GM12878 (cell line): ENCODE measurements around the gene PEX16. TPM values are rescaled to one million over a fixed set of nuclear protein-coding genes. Genes with fewer than 3 reads are reported as not detected.

Experiments used
- ATAC-seq: fragments of 200-7000 bp; cut with Tn5 transposase; 3 replicates; pipeline ENCODE4 v1.9.1; 2020; ENCODE audit warnings: mild to moderate bottlenecking, moderate library complexity
- BruUV-seq: library from RNA; stranded (reverse); fragments of 400-500 nt; replicated peaks from 2 replicates; lab custom pipeline; 2021; lab: Mats Ljungman, UMichigan
- CTCF ChIA-PET: fragments of 300-600 bp; sonication (Branson Sonifier 250); formaldehyde crosslinking; extraction: SDS; loops from one replicate; lab custom pipeline; 2021; ENCODE audit warnings: inconsistent platforms; lab: Yijun Ruan, JAX
- POLR2A ChIA-PET: fragments of 350-600 bp; formaldehyde crosslinking; extraction: SDS; loops from one replicate; lab custom pipeline; 2021; ENCODE audit warnings: inconsistent platforms; lab: Charles Lee
- RAD21 ChIA-PET: fragments of 300-600 bp; sonication (Branson Sonifier 250); formaldehyde crosslinking; loops from one replicate; lab custom pipeline; 2023; ENCODE audit warnings: antibody characterized with exemption; ENCODE audit not compliant: unreplicated experiment; lab: Charles Lee
- SMC1A ChIA-PET: fragments of 300-600 bp; sonication (Branson Sonifier 250); formaldehyde crosslinking; loops from one replicate; lab custom pipeline; 2023; ENCODE audit not compliant: unreplicated experiment, uncharacterized antibody; lab: Charles Lee
- DNase-seq: peaks from one replicate; pipeline ENCODE4 v3.0.0-alpha.2; 2011; ENCODE audit warnings: low read depth, low spot score
- FAIRE-seq: peaks from 3 replicates; lab custom pipeline; 2011; peaks lifted over from hg19 to GRCh38; lab: Jason Lieb, UNC
- H2AFZ ChIP-seq: 2 replicates; pipeline ENCODE4 v1.6.0; 2011; ENCODE audit warnings: low read depth, low read length, control low read depth; ENCODE audit not compliant: control insufficient read depth
- H3K27ac ChIP-seq: 2 replicates; pipeline ENCODE4 v1.5.1; 2011; ENCODE audit warnings: control low read depth; ENCODE audit not compliant: control insufficient read depth, insufficient read depth
- H3K27me3 ChIP-seq, 2 experiments: replicated peaks in 1 of 2; 2 replicates each; pipeline versions ENCODE4 v1.6.0 to v1.6.1; 2011; ENCODE audit warnings: low read length in 1 of 2; ENCODE audit not compliant: control insufficient read depth in 2 of 2, insufficient read depth in 2 of 2
- H3K36me3 ChIP-seq, 2 experiments: 2 replicates each; pipeline ENCODE4 v1.5.1; 2011; ENCODE audit warnings: low read length in 1 of 2; ENCODE audit not compliant: control insufficient read depth in 2 of 2, insufficient read depth in 2 of 2
- H3K4me1 ChIP-seq: 2 replicates; pipeline ENCODE4 v1.6.1; 2011; ENCODE audit warnings: mild to moderate bottlenecking, low read length, moderate library complexity, mixed read lengths; ENCODE audit not compliant: control insufficient read depth, insufficient read depth
- H3K4me2 ChIP-seq: 2 replicates; pipeline ENCODE4 v1.6.0; 2011; ENCODE audit warnings: control low read depth; ENCODE audit not compliant: control insufficient read depth, insufficient read depth
- H3K4me3 ChIP-seq: fragments of 200-600 bp; sonication (generic); 2 replicates; pipeline ENCODE4 v1.5.1; 2016
- H3K79me2 ChIP-seq: 2 replicates; pipeline ENCODE4 v1.6.0; 2011; ENCODE audit warnings: low read length; ENCODE audit not compliant: control insufficient read depth, insufficient read depth
- H3K9ac ChIP-seq: 2 replicates; pipeline ENCODE4 v1.8.0; 2011; ENCODE audit warnings: low read length, control low read depth, mixed read lengths; ENCODE audit not compliant: control insufficient read depth, insufficient read depth
- H3K9me3 ChIP-seq: replicated peaks from 3 replicates; pipeline ENCODE4 v1.5.1; 2011; ENCODE audit warnings: mild to moderate bottlenecking, low read length; ENCODE audit not compliant: control insufficient read depth, insufficient read depth
- H4K20me1 ChIP-seq: 2 replicates; pipeline ENCODE4 v1.6.0; 2011; ENCODE audit not compliant: control insufficient read depth, insufficient read depth
- CHD2 ChIP-seq: IDR thresholded peaks from 2 replicates; pipeline ENCODE4 v1.6.1; 2011; ENCODE audit warnings: low read depth, low read length, improper control_type of control experiment, borderline replicate concordance
- KDM1A ChIP-seq: fragments of 200-600 bp; sonication (generic); IDR thresholded peaks from 2 replicates; pipeline ENCODE4 v1.6.1; 2016; ENCODE audit warnings: borderline replicate concordance
- MAX ChIP-seq: IDR thresholded peaks from 2 replicates; pipeline ENCODE4 v1.6.1; 2012; ENCODE audit warnings: low read depth, low read length, improper control_type of control experiment
- MXI1 ChIP-seq: fragments of 150-350 bp; IDR thresholded peaks from 2 replicates; pipeline ENCODE4 v1.6.1; 2011; ENCODE audit warnings: low read depth, mild to moderate bottlenecking, inconsistent platforms, low read length, improper control_type of control experiment
- MYC ChIP-seq: IDR thresholded peaks from 2 replicates; pipeline ENCODE4 v1.6.1; 2011; ENCODE audit warnings: mild to moderate bottlenecking, low read length, moderate library complexity, inconsistent platforms; ENCODE audit not compliant: insufficient read depth, insufficient replicate concordance, insufficient read length, severe bottlenecking
- ZNF24 ChIP-seq: fragments of 450-650 bp; IDR thresholded peaks from 2 replicates; pipeline ENCODE4 v1.6.1; 2017; ENCODE audit warnings: antibody characterized with exemption, mild to moderate bottlenecking
- WGBS: methylation state at CpG from one replicate; pipeline ENCODE4 v1.1.6; 2016; ENCODE audit warnings: low lambda C conversion rate; ENCODE audit not compliant: insufficient replicate concordance, insufficient coverage; ENCODE audit errors: missing lambda C conversion rate; 5-methylcytosine and 5-hydroxymethylcytosine counted together
- in situ Hi-C: fragments of 300-500 bp; cut with MboI; formaldehyde crosslinking; loops from 9 replicates; pipeline ENCODE4 v1.14.3; 2018; ENCODE audit warnings: mixed read lengths
- intact Hi-C: fragments of 100-400 bp; cut with micrococcal nuclease; formaldehyde crosslinking; loops from one replicate; pipeline ENCODE4 v1.14.2; 2022; ENCODE audit not compliant: unreplicated experiment
- polyA plus RNA-seq, 11 experiments: library from polyadenylated mRNA; depleted of rRNA in 4 of 11; unstranded in 6 of 11; stranded (reverse) in 5 of 11; fragments of >200 nt; fragmentation: Nextera tagmentation in 4 of 11; fragmentation: Illumina TruSeq in 1 of 11; extraction: Ambion mirVana in 4 of 11; extraction: Trizol in 1 of 11; gene quantifications; 1 replicate in 1 of 11; 2 replicates in 10 of 11; pipeline versions ENCODE4 v1.2.1 to v1.2.3, GENCODE V29; 2011 to 2016; ENCODE audit warnings: inconsistent platforms in 2 of 11, missing spikeins in 2 of 11, low read depth in 1 of 11
- total RNA-seq, 4 experiments: library from RNA; depleted of rRNA in 3 of 4; stranded (reverse); fragments of >200 nt in 3 of 4; fragmentation: Illumina TruSeq in 1 of 4; extraction: Trizol in 1 of 4; gene quantifications; 2 replicates each; pipeline versions ENCODE4 v1.2.1 to v1.2.3, GENCODE V29; 2013 to 2021
- TF ChIP-seq, protein P1 (sequence below): fragments of 450-650 bp; IDR thresholded peaks from 2 replicates; pipeline ENCODE4 v1.6.1; 2018; ENCODE audit warnings: borderline replicate concordance, mild to moderate bottlenecking; ENCODE audit not compliant: partially characterized antibody

PEX16 gene
- total and polyA plus RNA-seq, 10 of the 15 experiments (the other 5 are each of a cell fraction or from before 2014, with no cell fraction given) = 1.4 to 53.5 (median 27.6) TPM

GRCh38 chr11:45860764-45861510, 56.7 kb downstream of the PEX16 start:
- FAIRE-seq = no peak
- no TSS peak for BruUV-seq
- Histone ChIP-seq H3K9ac (no peak overlapping the region), H3K4me3 (no peak overlapping the region), H2AFZ (no peak overlapping the region), H3K9me3 (no peaks in the 10 kb centered on the region)
- ChIA-PET RAD21 (no interaction called here), POLR2A (interaction anchor here (0.6 kb wide), 1 partner anchor 89 kb away, joined by 4 read pairs; no protein-coding TSS in a partner anchor)
- no peak for ATAC-seq
- TF ChIP-seq KDM1A (no peak), ZNF24 (no peak), MAX (no peak), MXI1 (no peak)
- TF ChIP-seq, all 136 proteins: peak for 0
- peaks cover 8 to 22% of the 10 kb centered on the region in 2 experiments for H3K36me3 ChIP-seq
- ChIA-PET SMC1A (interaction anchor here (1.3 to 1.5 kb wide), 4 partner anchors 11 to 45 kb away, joined by 3 to 5 read pairs (median 3); partner anchors contain the start of gene CRY2), CTCF (interaction anchor here (0.7 to 1.8 kb wide), 4 partner anchors 11 to 146 kb away, joined by 3 to 7 read pairs (median 3); no protein-coding TSS in a partner anchor)
- H3K4me2 ChIP-seq = no peak overlapping the region
- intact Hi-C loops = no loop called here
- H3K4me1 ChIP-seq = no peaks in the 10 kb centered on the region
- no peak for DNase-seq
- WGBS = 96% methylated on average over 10 of the region's 10 CpGs
- H4K20me1 ChIP-seq = no peaks in the 10 kb centered on the region; the same call in 1 of the 2 replicates
- no peak overlapping the region for H3K27ac ChIP-seq
- in situ Hi-C loops = no loop called here
- no peaks in the 10 kb centered on the region for H3K27me3 ChIP-seq
- no peaks in the 10 kb centered on the region for H3K79me2 ChIP-seq

GRCh38 chr11:45860348-45860747, 57.3 kb downstream of the PEX16 start:
- H4K20me1 ChIP-seq = no peaks in the 10 kb centered on the region; the same call in 1 of the 2 replicates
- H3K4me2 ChIP-seq = no peak overlapping the region
- no peak overlapping the region for H3K4me3 ChIP-seq
- ATAC-seq (no peak), DNase-seq (no peak), FAIRE-seq (no peak)
- no peaks in the 10 kb centered on the region for H3K27me3 ChIP-seq
- no peaks in the 10 kb centered on the region for H3K4me1 ChIP-seq
- no peak overlapping the region for H3K27ac ChIP-seq
- peaks cover 8 to 22% of the 10 kb centered on the region in 2 experiments for H3K36me3 ChIP-seq
- no peaks in the 10 kb centered on the region for H3K9me3 ChIP-seq
- RAD21 ChIA-PET = no interaction called here
- POLR2A ChIA-PET = interaction anchor here (0.6 kb wide), 2 partner anchors 89 to 1327 kb away, joined by 3 to 4 read pairs; no protein-coding TSS in a partner anchor
- CTCF ChIA-PET = interaction anchor here (1.8 kb wide), 1 partner anchor 12 kb away, joined by 7 read pairs; no protein-coding TSS in a partner anchor
- no peaks in the 10 kb centered on the region for H3K79me2 ChIP-seq
- no peak overlapping the region for H2AFZ ChIP-seq
- 95% methylated on average over 5 of the region's 5 CpGs for WGBS
- intact Hi-C loops (no loop called here), in situ Hi-C loops (no loop called here)
- no TSS peak for BruUV-seq
- no peak overlapping the region for H3K9ac ChIP-seq
- SMC1A ChIA-PET = interaction anchor here (1.0 to 1.5 kb wide), 4 partner anchors 10 to 44 kb away, joined by 3 to 5 read pairs (median 3); partner anchors contain the start of gene CRY2
- no peak for TF ChIP-seq CHD2
- TF ChIP-seq MYC = no peak
- TF ChIP-seq, protein P1, sequence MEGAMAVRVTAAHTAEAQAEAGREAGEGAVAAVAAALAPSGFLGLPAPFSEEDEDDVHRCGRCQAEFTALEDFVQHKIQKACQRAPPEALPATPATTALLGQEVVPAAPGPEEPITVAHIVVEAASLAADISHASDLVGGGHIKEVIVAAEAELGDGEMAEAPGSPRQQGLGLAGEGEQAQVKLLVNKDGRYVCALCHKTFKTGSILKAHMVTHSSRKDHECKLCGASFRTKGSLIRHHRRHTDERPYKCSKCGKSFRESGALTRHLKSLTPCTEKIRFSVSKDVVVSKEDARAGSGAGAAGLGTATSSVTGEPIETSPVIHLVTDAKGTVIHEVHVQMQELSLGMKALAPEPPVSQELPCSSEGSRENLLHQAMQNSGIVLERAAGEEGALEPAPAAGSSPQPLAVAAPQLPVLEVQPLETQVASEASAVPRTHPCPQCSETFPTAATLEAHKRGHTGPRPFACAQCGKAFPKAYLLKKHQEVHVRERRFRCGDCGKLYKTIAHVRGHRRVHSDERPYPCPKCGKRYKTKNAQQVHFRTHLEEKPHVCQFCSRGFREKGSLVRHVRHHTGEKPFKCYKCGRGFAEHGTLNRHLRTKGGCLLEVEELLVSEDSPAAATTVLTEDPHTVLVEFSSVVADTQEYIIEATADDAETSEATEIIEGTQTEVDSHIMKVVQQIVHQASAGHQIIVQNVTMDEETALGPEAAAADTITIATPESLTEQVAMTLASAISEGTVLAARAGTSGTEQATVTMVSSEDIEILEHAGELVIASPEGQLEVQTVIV = no peak
